GM12878 (cell line): ENCODE measurements around the gene ZNF646. TPM values are rescaled to one million over a fixed set of nuclear protein-coding genes. Genes with fewer than 3 reads are reported as not detected.

Experiments used
- ATAC-seq: fragments of 200-7000 bp; cut with Tn5 transposase; 3 replicates; pipeline ENCODE4 v1.9.1; 2020; ENCODE audit warnings: mild to moderate bottlenecking, moderate library complexity
- BruUV-seq: library from RNA; stranded (reverse); fragments of 400-500 nt; replicated peaks from 2 replicates; lab custom pipeline; 2021; lab: Mats Ljungman, UMichigan
- CTCF ChIA-PET: fragments of 300-600 bp; sonication (Branson Sonifier 250); formaldehyde crosslinking; extraction: SDS; loops from one replicate; lab custom pipeline; 2021; ENCODE audit warnings: inconsistent platforms; lab: Yijun Ruan, JAX
- POLR2A ChIA-PET: fragments of 350-600 bp; formaldehyde crosslinking; extraction: SDS; loops from one replicate; lab custom pipeline; 2021; ENCODE audit warnings: inconsistent platforms; lab: Charles Lee
- RAD21 ChIA-PET: fragments of 300-600 bp; sonication (Branson Sonifier 250); formaldehyde crosslinking; loops from one replicate; lab custom pipeline; 2023; ENCODE audit warnings: antibody characterized with exemption; ENCODE audit not compliant: unreplicated experiment; lab: Charles Lee
- SMC1A ChIA-PET: fragments of 300-600 bp; sonication (Branson Sonifier 250); formaldehyde crosslinking; loops from one replicate; lab custom pipeline; 2023; ENCODE audit not compliant: unreplicated experiment, uncharacterized antibody; lab: Charles Lee
- DNase-seq: peaks from one replicate; pipeline ENCODE4 v3.0.0-alpha.2; 2011; ENCODE audit warnings: low read depth, low spot score
- FAIRE-seq: peaks from 3 replicates; lab custom pipeline; 2011; peaks lifted over from hg19 to GRCh38; lab: Jason Lieb, UNC
- H2AFZ ChIP-seq: 2 replicates; pipeline ENCODE4 v1.6.0; 2011; ENCODE audit warnings: low read depth, low read length, control low read depth; ENCODE audit not compliant: control insufficient read depth
- H3K27ac ChIP-seq: 2 replicates; pipeline ENCODE4 v1.5.1; 2011; ENCODE audit warnings: control low read depth; ENCODE audit not compliant: control insufficient read depth, insufficient read depth
- H3K27me3 ChIP-seq, 2 experiments: replicated peaks in 1 of 2; 2 replicates each; pipeline versions ENCODE4 v1.6.0 to v1.6.1; 2011; ENCODE audit warnings: low read length in 1 of 2; ENCODE audit not compliant: control insufficient read depth in 2 of 2, insufficient read depth in 2 of 2
- H3K36me3 ChIP-seq, 2 experiments: 2 replicates each; pipeline ENCODE4 v1.5.1; 2011; ENCODE audit warnings: low read length in 1 of 2; ENCODE audit not compliant: control insufficient read depth in 2 of 2, insufficient read depth in 2 of 2
- H3K4me1 ChIP-seq: 2 replicates; pipeline ENCODE4 v1.6.1; 2011; ENCODE audit warnings: mild to moderate bottlenecking, low read length, moderate library complexity, mixed read lengths; ENCODE audit not compliant: control insufficient read depth, insufficient read depth
- H3K4me2 ChIP-seq: 2 replicates; pipeline ENCODE4 v1.6.0; 2011; ENCODE audit warnings: control low read depth; ENCODE audit not compliant: control insufficient read depth, insufficient read depth
- H3K4me3 ChIP-seq: fragments of 200-600 bp; sonication (generic); 2 replicates; pipeline ENCODE4 v1.5.1; 2016
- H3K79me2 ChIP-seq: 2 replicates; pipeline ENCODE4 v1.6.0; 2011; ENCODE audit warnings: low read length; ENCODE audit not compliant: control insufficient read depth, insufficient read depth
- H3K9ac ChIP-seq: 2 replicates; pipeline ENCODE4 v1.8.0; 2011; ENCODE audit warnings: low read length, control low read depth, mixed read lengths; ENCODE audit not compliant: control insufficient read depth, insufficient read depth
- H3K9me3 ChIP-seq: replicated peaks from 3 replicates; pipeline ENCODE4 v1.5.1; 2011; ENCODE audit warnings: mild to moderate bottlenecking, low read length; ENCODE audit not compliant: control insufficient read depth, insufficient read depth
- H4K20me1 ChIP-seq: 2 replicates; pipeline ENCODE4 v1.6.0; 2011; ENCODE audit not compliant: control insufficient read depth, insufficient read depth
- BRCA1 ChIP-seq: IDR thresholded peaks from 2 replicates; pipeline ENCODE4 v1.6.1; 2011; ENCODE audit warnings: low read depth, low read length, improper control_type of control experiment
- HDAC2 ChIP-seq: fragments of 200-600 bp; sonication (generic); IDR thresholded peaks from 2 replicates; pipeline ENCODE4 v1.6.1; 2017
- LARP7 ChIP-seq: fragments of 450-650 bp; IDR thresholded peaks from 2 replicates; pipeline ENCODE4 v1.6.1; 2017; ENCODE audit warnings: mild to moderate bottlenecking
- MTA2 ChIP-seq: fragments of 450-650 bp; IDR thresholded peaks from 2 replicates; pipeline ENCODE4 v1.6.1; 2016; ENCODE audit warnings: low read depth, mild to moderate bottlenecking, moderate library complexity
- MYB ChIP-seq: fragments of 150-350 bp; IDR thresholded peaks from 2 replicates; pipeline ENCODE4 v1.6.1; 2014; ENCODE audit warnings: mild to moderate bottlenecking, low read depth, low read length, borderline replicate concordance
- NBN ChIP-seq: fragments of 450-650 bp; IDR thresholded peaks from 2 replicates; pipeline ENCODE4 v1.6.1; 2016
- POLR2A ChIP-seq: IDR thresholded peaks from 2 replicates; pipeline ENCODE4 v1.6.1; 2011; ENCODE audit warnings: low read depth, mild to moderate bottlenecking, low read length
- REST ChIP-seq: IDR thresholded peaks from 2 replicates; pipeline ENCODE4 v1.6.1; 2012; ENCODE audit warnings: mild to moderate bottlenecking, low read depth, low read length
- SP1 ChIP-seq: IDR thresholded peaks from one replicate; pipeline ENCODE4 v1.6.1; 2011; ENCODE audit warnings: low read depth, low read length
- TBL1XR1 ChIP-seq: IDR thresholded peaks from 2 replicates; pipeline ENCODE4 v1.6.1; 2012; ENCODE audit warnings: low read depth, low read length, improper control_type of control experiment
- TCF3 ChIP-seq: IDR thresholded peaks from 2 replicates; pipeline ENCODE4 v1.6.1; 2012; ENCODE audit warnings: low read depth, mild to moderate bottlenecking, low read length, borderline replicate concordance; ENCODE audit not compliant: insufficient read depth
- TCF7 ChIP-seq: IDR thresholded peaks from 2 replicates; pipeline ENCODE4 v1.6.1; 2014; ENCODE audit warnings: antibody characterized with exemption, borderline replicate concordance
- WGBS: methylation state at CpG from one replicate; pipeline ENCODE4 v1.1.6; 2016; ENCODE audit warnings: low lambda C conversion rate; ENCODE audit not compliant: insufficient replicate concordance, insufficient coverage; ENCODE audit errors: missing lambda C conversion rate; 5-methylcytosine and 5-hydroxymethylcytosine counted together
- in situ Hi-C: fragments of 300-500 bp; cut with MboI; formaldehyde crosslinking; loops from 9 replicates; pipeline ENCODE4 v1.14.3; 2018; ENCODE audit warnings: mixed read lengths
- intact Hi-C: fragments of 100-400 bp; cut with micrococcal nuclease; formaldehyde crosslinking; loops from one replicate; pipeline ENCODE4 v1.14.2; 2022; ENCODE audit not compliant: unreplicated experiment
- polyA plus RNA-seq, 11 experiments: library from polyadenylated mRNA; depleted of rRNA in 4 of 11; unstranded in 6 of 11; stranded (reverse) in 5 of 11; fragments of >200 nt; fragmentation: Nextera tagmentation in 4 of 11; fragmentation: Illumina TruSeq in 1 of 11; extraction: Ambion mirVana in 4 of 11; extraction: Trizol in 1 of 11; gene quantifications; 1 replicate in 1 of 11; 2 replicates in 10 of 11; pipeline versions ENCODE4 v1.2.1 to v1.2.3, GENCODE V29; 2011 to 2016; ENCODE audit warnings: inconsistent platforms in 2 of 11, missing spikeins in 2 of 11, low read depth in 1 of 11
- total RNA-seq, 4 experiments: library from RNA; depleted of rRNA in 3 of 4; stranded (reverse); fragments of >200 nt in 3 of 4; fragmentation: Illumina TruSeq in 1 of 4; extraction: Trizol in 1 of 4; gene quantifications; 2 replicates each; pipeline versions ENCODE4 v1.2.1 to v1.2.3, GENCODE V29; 2013 to 2021
- TF ChIP-seq, protein P1 (sequence below): IDR thresholded peaks from 2 replicates; pipeline ENCODE4 v1.6.1; 2012; ENCODE audit warnings: low read depth, low read length, improper control_type of control experiment
- TF ChIP-seq, protein P2 (sequence below): fragments of 450-650 bp; IDR thresholded peaks from 2 replicates; pipeline ENCODE4 v1.6.1; 2017; ENCODE audit warnings: borderline replicate concordance
- TF ChIP-seq, protein P3 (sequence below): IDR thresholded peaks from 2 replicates; pipeline ENCODE4 v1.6.1; 2012; ENCODE audit warnings: low read depth, low read length, improper control_type of control experiment

Gene ZNF646
- total and polyA plus RNA-seq, 10 of the 15 experiments (the other 5 are each of a cell fraction or from before 2014, with no cell fraction given) = 0.10 to 21.8 (median 6.4) TPM

DNA sequence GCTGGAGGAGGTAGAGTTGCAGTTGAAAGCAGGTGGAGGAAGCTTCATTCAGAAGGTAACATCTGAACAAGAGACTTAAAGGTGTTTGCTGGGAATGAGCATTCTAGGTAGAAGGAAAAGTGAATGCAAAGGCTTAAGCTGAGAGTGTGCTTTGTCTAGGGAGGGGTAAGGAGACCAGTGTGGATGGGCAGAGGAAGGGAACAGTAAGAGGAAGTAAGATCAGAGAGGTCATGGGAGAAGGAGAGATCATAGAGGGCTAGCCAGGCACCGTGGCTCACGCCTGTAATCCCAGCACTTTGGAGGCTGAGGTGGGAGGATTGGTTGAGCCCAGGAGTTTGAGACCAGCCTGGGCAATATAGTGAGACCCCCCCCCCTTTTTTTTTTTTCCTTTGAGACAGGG lies 37.5 kb upstream of the ZNF646 start:
- 77% methylated on average over 2 of the region's 2 CpGs for WGBS
- Histone ChIP-seq H3K4me2 (no peak overlapping the region), H4K20me1 (no peaks in the 10 kb centered on the region), H3K27me3 (no peaks in the 10 kb centered on the region), H3K79me2 (peaks cover 7% of the 10 kb centered on the region), H3K27ac (no peak overlapping the region), H2AFZ (no peak overlapping the region), H3K4me3 (no peak overlapping the region), H3K36me3 (peaks cover 1 to 14% of the 10 kb centered on the region in 2 experiments; a peak in 3 of 4 replicates), H3K9ac (no peak overlapping the region), H3K4me1 (no peaks in the 10 kb centered on the region; the same call in 1 of the 2 replicates), H3K9me3 (no peaks in the 10 kb centered on the region)
- no peak for TF ChIP-seq NBN
- TF ChIP-seq, protein P1, sequence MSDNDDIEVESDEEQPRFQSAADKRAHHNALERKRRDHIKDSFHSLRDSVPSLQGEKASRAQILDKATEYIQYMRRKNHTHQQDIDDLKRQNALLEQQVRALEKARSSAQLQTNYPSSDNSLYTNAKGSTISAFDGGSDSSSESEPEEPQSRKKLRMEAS = no peak
- no peak for TF ChIP-seq SP1
- no peak for TF ChIP-seq TBL1XR1
- TF ChIP-seq MYB = no peak
- TF ChIP-seq REST = no peak
- no peak for TF ChIP-seq TCF7
- TF ChIP-seq, protein P2, sequence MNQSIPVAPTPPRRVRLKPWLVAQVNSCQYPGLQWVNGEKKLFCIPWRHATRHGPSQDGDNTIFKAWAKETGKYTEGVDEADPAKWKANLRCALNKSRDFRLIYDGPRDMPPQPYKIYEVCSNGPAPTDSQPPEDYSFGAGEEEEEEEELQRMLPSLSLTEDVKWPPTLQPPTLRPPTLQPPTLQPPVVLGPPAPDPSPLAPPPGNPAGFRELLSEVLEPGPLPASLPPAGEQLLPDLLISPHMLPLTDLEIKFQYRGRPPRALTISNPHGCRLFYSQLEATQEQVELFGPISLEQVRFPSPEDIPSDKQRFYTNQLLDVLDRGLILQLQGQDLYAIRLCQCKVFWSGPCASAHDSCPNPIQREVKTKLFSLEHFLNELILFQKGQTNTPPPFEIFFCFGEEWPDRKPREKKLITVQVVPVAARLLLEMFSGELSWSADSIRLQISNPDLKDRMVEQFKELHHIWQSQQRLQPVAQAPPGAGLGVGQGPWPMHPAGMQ = no peak
- no peak for TF ChIP-seq TCF3
- no peak for TF ChIP-seq POLR2A
- no peak for TF ChIP-seq BRCA1
- TF ChIP-seq HDAC2 = no peak
- TF ChIP-seq MTA2 = no peak
- TF ChIP-seq LARP7 = no peak
- TF ChIP-seq, protein P3, sequence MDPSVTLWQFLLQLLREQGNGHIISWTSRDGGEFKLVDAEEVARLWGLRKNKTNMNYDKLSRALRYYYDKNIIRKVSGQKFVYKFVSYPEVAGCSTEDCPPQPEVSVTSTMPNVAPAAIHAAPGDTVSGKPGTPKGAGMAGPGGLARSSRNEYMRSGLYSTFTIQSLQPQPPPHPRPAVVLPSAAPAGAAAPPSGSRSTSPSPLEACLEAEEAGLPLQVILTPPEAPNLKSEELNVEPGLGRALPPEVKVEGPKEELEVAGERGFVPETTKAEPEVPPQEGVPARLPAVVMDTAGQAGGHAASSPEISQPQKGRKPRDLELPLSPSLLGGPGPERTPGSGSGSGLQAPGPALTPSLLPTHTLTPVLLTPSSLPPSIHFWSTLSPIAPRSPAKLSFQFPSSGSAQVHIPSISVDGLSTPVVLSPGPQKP = no peak
- in situ Hi-C loops = no loop called here
- ATAC-seq = no peak
- no TSS peak for BruUV-seq
- ChIA-PET RAD21 (no interaction called here), POLR2A (interaction anchor here (0.5 kb wide), 1 partner anchor 21 kb away, joined by 5 read pairs; no protein-coding TSS in a partner anchor), CTCF (no interaction called here), SMC1A (no interaction called here)
- no peak for DNase-seq
- intact Hi-C loops = no loop called here
- FAIRE-seq = no peak
